Uterus (tissue), 2 donors: ENCODE measurements around the gene LHFPL6.

Experiments used
- CTCF ChIP-seq, 4 experiments: fragments of 200-600 bp in 2 of 4; fragments of 450-650 bp in 2 of 4; sonication (generic) in 2 of 4; IDR thresholded peaks; one replicate each; pipeline ENCODE4 v1.5.1; 2016 to 2019; ENCODE audit warnings: antibody characterized with exemption in 4 of 4, mild to moderate bottlenecking in 2 of 4, moderate library complexity in 1 of 4
- POLR2A ChIP-seq, 2 donors: fragments of 450-650 bp; IDR thresholded peaks; one replicate each; pipeline ENCODE4 v1.6.1; 2016; ENCODE audit warnings: antibody characterized with exemption in 2 of 2, mild to moderate bottlenecking in 1 of 2, moderate library complexity in 1 of 2

- TF ChIP-seq CTCF (IDR thresholded peaks at IDR 0.05) (no peak), POLR2A (IDR thresholded peaks at IDR 0.05) (no peak)
Measured at GRCh38 chr13:39397226-39397895, 205.6 kb downstream of the LHFPL6 start.
